ENCODE results near the gene PLSCR1.

PLSCR1 gene

GRCh38 chr3:146544002-146544928 lies at the start of gene PLSCR1:
TSS of gene PLSCR1 (minus strand) at chr3:146544607. CDS start at chr3:146536552, 8,055 bp downstream.
- Histone ChIP-seq H3K36me3 (ENCODE audit: insufficient read depth, low read length) (peaks cover 37% of the 10 kb centered on the region), H3K27ac (ENCODE audit: low read depth, low read length) (peak within 1 kb of the TSS; percentile 98), H2AFZ (ENCODE audit: low read length, unreplicated experiment) (no peak within 1 kb of the TSS), H3K4me3 (ENCODE audit: low read depth, low read length) (peak within 1 kb of the TSS; percentile 98), H3K79me2 (ENCODE audit: control insufficient read depth, insufficient read depth, low read length, unreplicated experiment) (peaks cover 74% of the 10 kb centered on the region), H3K4me1 (ENCODE audit: control insufficient read depth, insufficient read depth, low read length, unreplicated experiment) (peaks cover 45% of the 10 kb centered on the region), H3K27me3 (ENCODE audit: insufficient read depth, low read length) (no peaks in the 10 kb centered on the region)

GRCh38 chr3:146593776-146594175 lies 49.4 kb upstream of the PLSCR1 start:
- H3K4me1 ChIP-seq (ENCODE audit: control insufficient read depth, insufficient read depth, low read length, unreplicated experiment): peaks cover 10% of the 10 kb centered on the region
- no peak overlapping the region for H2AFZ ChIP-seq (ENCODE audit: low read length, unreplicated experiment)
- H3K4me3 ChIP-seq (ENCODE audit: low read depth, low read length): no peak overlapping the region
- H3K79me2 ChIP-seq (ENCODE audit: control insufficient read depth, insufficient read depth, low read length, unreplicated experiment): no peaks in the 10 kb centered on the region
- H3K27ac ChIP-seq (ENCODE audit: low read depth, low read length): no peak overlapping the region
- H3K36me3 ChIP-seq (ENCODE audit: insufficient read depth, low read length): no peaks in the 10 kb centered on the region
- H3K27me3 ChIP-seq (ENCODE audit: insufficient read depth, low read length): no peaks in the 10 kb centered on the region

GRCh38 chr3:146590521-146590920 lies 46.1 kb upstream of the PLSCR1 start:
- Histone ChIP-seq H3K4me3 (ENCODE audit: low read depth, low read length) (peak overlapping the region; percentile 41; the same call in 1 of the 2 replicates), H3K27ac (ENCODE audit: low read depth, low read length) (peak overlapping the region; percentile 18; the same call in 1 of the 2 replicates), H2AFZ (ENCODE audit: low read length, unreplicated experiment) (peak overlapping the region; percentile 62), H3K27me3 (ENCODE audit: insufficient read depth, low read length) (no peaks in the 10 kb centered on the region), H3K4me1 (ENCODE audit: control insufficient read depth, insufficient read depth, low read length, unreplicated experiment) (peaks cover 10% of the 10 kb centered on the region), H3K36me3 (ENCODE audit: insufficient read depth, low read length) (no peaks in the 10 kb centered on the region), H3K79me2 (ENCODE audit: control insufficient read depth, insufficient read depth, low read length, unreplicated experiment) (no peaks in the 10 kb centered on the region)

- Histone ChIP-seq H3K4me1 (ENCODE audit: control insufficient read depth, insufficient read depth, low read length, unreplicated experiment) (peaks cover 10% of the 10 kb centered on the region), H3K4me3 (ENCODE audit: low read depth, low read length) (peak overlapping the region; percentile 41; the same call in 1 of the 2 replicates), H3K27ac (ENCODE audit: low read depth, low read length) (peak overlapping the region; percentile 18; the same call in 1 of the 2 replicates), H3K27me3 (ENCODE audit: insufficient read depth, low read length) (no peaks in the 10 kb centered on the region), H3K79me2 (ENCODE audit: control insufficient read depth, insufficient read depth, low read length, unreplicated experiment) (no peaks in the 10 kb centered on the region), H2AFZ (ENCODE audit: low read length, unreplicated experiment) (peak overlapping the region; percentile 83), H3K36me3 (ENCODE audit: insufficient read depth, low read length) (no peaks in the 10 kb centered on the region)
Observed at GRCh38 chr3:146589899-146590508, 45.6 kb upstream of the PLSCR1 start.

- Histone ChIP-seq H3K27me3 (ENCODE audit: insufficient read depth, low read length) (no peaks in the 10 kb centered on the region), H3K4me1 (ENCODE audit: control insufficient read depth, insufficient read depth, low read length, unreplicated experiment) (peaks cover 6% of the 10 kb centered on the region), H3K27ac (ENCODE audit: low read depth, low read length) (no peak overlapping the region), H3K36me3 (ENCODE audit: insufficient read depth, low read length) (no peaks in the 10 kb centered on the region), H3K79me2 (ENCODE audit: control insufficient read depth, insufficient read depth, low read length, unreplicated experiment) (no peaks in the 10 kb centered on the region), H2AFZ (ENCODE audit: low read length, unreplicated experiment) (no peak overlapping the region), H3K4me3 (ENCODE audit: low read depth, low read length) (no peak overlapping the region)
Observed at GRCh38 chr3:146585156-146585555, 40.7 kb upstream of the PLSCR1 start.

- no peaks in the 10 kb centered on the region for H3K4me1 ChIP-seq (ENCODE audit: control insufficient read depth, insufficient read depth, low read length, unreplicated experiment)
- no peak overlapping the region for H2AFZ ChIP-seq (ENCODE audit: low read length, unreplicated experiment)
- no peak overlapping the region for H3K27ac ChIP-seq (ENCODE audit: low read depth, low read length)
- H3K79me2 ChIP-seq (ENCODE audit: control insufficient read depth, insufficient read depth, low read length, unreplicated experiment): no peaks in the 10 kb centered on the region
- H3K36me3 ChIP-seq (ENCODE audit: insufficient read depth, low read length): no peaks in the 10 kb centered on the region
- H3K27me3 ChIP-seq (ENCODE audit: insufficient read depth, low read length): no peaks in the 10 kb centered on the region
- no peak overlapping the region for H3K4me3 ChIP-seq (ENCODE audit: low read depth, low read length)
Observed at GRCh38 chr3:146581951-146582467, 37.6 kb upstream of the PLSCR1 start.

- Histone ChIP-seq H3K36me3 (ENCODE audit: insufficient read depth, low read length) (no peaks in the 10 kb centered on the region), H3K4me3 (ENCODE audit: low read depth, low read length) (no peak overlapping the region), H3K4me1 (ENCODE audit: control insufficient read depth, insufficient read depth, low read length, unreplicated experiment) (no peaks in the 10 kb centered on the region), H3K79me2 (ENCODE audit: control insufficient read depth, insufficient read depth, low read length, unreplicated experiment) (no peaks in the 10 kb centered on the region), H2AFZ (ENCODE audit: low read length, unreplicated experiment) (no peak overlapping the region), H3K27me3 (ENCODE audit: insufficient read depth, low read length) (no peaks in the 10 kb centered on the region), H3K27ac (ENCODE audit: low read depth, low read length) (no peak overlapping the region)
Observed at GRCh38 chr3:146581080-146581601, 36.7 kb upstream of the PLSCR1 start.

GRCh38 chr3:146577662-146578061 lies 33.3 kb upstream of the PLSCR1 start:
- Histone ChIP-seq H3K4me1 (ENCODE audit: control insufficient read depth, insufficient read depth, low read length, unreplicated experiment) (no peaks in the 10 kb centered on the region), H3K79me2 (ENCODE audit: control insufficient read depth, insufficient read depth, low read length, unreplicated experiment) (no peaks in the 10 kb centered on the region), H3K27me3 (ENCODE audit: insufficient read depth, low read length) (no peaks in the 10 kb centered on the region), H2AFZ (ENCODE audit: low read length, unreplicated experiment) (no peak overlapping the region), H3K36me3 (ENCODE audit: insufficient read depth, low read length) (no peaks in the 10 kb centered on the region), H3K27ac (ENCODE audit: low read depth, low read length) (no peak overlapping the region), H3K4me3 (ENCODE audit: low read depth, low read length) (no peak overlapping the region)

GRCh38 chr3:146575636-146576035 lies 31.2 kb upstream of the PLSCR1 start:
- H3K36me3 ChIP-seq (ENCODE audit: insufficient read depth, low read length): no peaks in the 10 kb centered on the region
- H3K27me3 ChIP-seq (ENCODE audit: insufficient read depth, low read length): no peaks in the 10 kb centered on the region
- H3K27ac ChIP-seq (ENCODE audit: low read depth, low read length): no peak overlapping the region
- H3K4me1 ChIP-seq (ENCODE audit: control insufficient read depth, insufficient read depth, low read length, unreplicated experiment): no peaks in the 10 kb centered on the region
- peak overlapping the region; percentile 3 for H2AFZ ChIP-seq (ENCODE audit: low read length, unreplicated experiment)
- no peaks in the 10 kb centered on the region for H3K79me2 ChIP-seq (ENCODE audit: control insufficient read depth, insufficient read depth, low read length, unreplicated experiment)
- no peak overlapping the region for H3K4me3 ChIP-seq (ENCODE audit: low read depth, low read length)

- Histone ChIP-seq H3K4me1 (ENCODE audit: control insufficient read depth, insufficient read depth, low read length, unreplicated experiment) (peaks cover 6% of the 10 kb centered on the region), H3K36me3 (ENCODE audit: insufficient read depth, low read length) (no peaks in the 10 kb centered on the region), H3K79me2 (ENCODE audit: control insufficient read depth, insufficient read depth, low read length, unreplicated experiment) (no peaks in the 10 kb centered on the region), H3K4me3 (ENCODE audit: low read depth, low read length) (no peak overlapping the region), H3K27ac (ENCODE audit: low read depth, low read length) (no peak overlapping the region), H3K27me3 (ENCODE audit: insufficient read depth, low read length) (no peaks in the 10 kb centered on the region), H2AFZ (ENCODE audit: low read length, unreplicated experiment) (no peak overlapping the region)
Observed at GRCh38 chr3:146574173-146574572, 29.8 kb upstream of the PLSCR1 start.

Data from ACC112 (cell line).